H4 (cell line): ENCODE data around the gene BET1L. TPM values are rescaled to one million over a fixed set of nuclear protein-coding genes. Genes with fewer than 3 reads are reported as not detected.
A peak's percentile ranks its signal among the peaks of the same experiment; 100 is the strongest.
"Not testable (repeated sequence)": the region's sequence is repeated elsewhere in the genome, so short reads cannot be mapped to it uniquely, and the experiment has no call there.

ENCODE experiments used
- DNase-seq: peaks from one replicate; pipeline ENCODE4 v3.0.0-alpha.2; 2015; ENCODE audit warnings: low spot score
- total RNA-seq: library from RNA; depleted of rRNA; stranded (reverse); fragments of >200 nt; shearing (Covaris generic); gene quantifications from 2 replicates; pipeline ENCODE4 v1.2.3, GENCODE V29; 2014

The BET1L gene
- total RNA-seq, 1 experiment from 2014 or later, result 30.7 TPM

GRCh38 chr11:227824-228379 is 20.7 kb upstream of the BET1L start:
- DNase-seq, result no peak

GRCh38 chr11:225734-226453 is 18.7 kb upstream of the BET1L start:
- peak; percentile 68 for DNase-seq

- no peak for DNase-seq
These were observed 17.2 kb upstream of the BET1L start for GRCh38 chr11:224424-224823.

GRCh38 chr11:223884-224283 is 16.7 kb upstream of the BET1L start:
- DNase-seq, result no peak

GRCh38 chr11:223026-223789 is 16.0 kb upstream of the BET1L start:
- no peak for DNase-seq

GRCh38 chr11:221998-222789 is 15.0 kb upstream of the BET1L start:
- DNase-seq, result no peak

GRCh38 chr11:221539-221938 is 14.3 kb upstream of the BET1L start:
- DNase-seq, result no peak

GRCh38 chr11:220641-221215 is 13.5 kb upstream of the BET1L start:
- DNase-seq, result not testable (repeated sequence)

GRCh38 chr11:218815-219593 is 11.8 kb upstream of the BET1L start:
- DNase-seq, result no peak

- DNase-seq, result no peak
These were observed 10.5 kb upstream of the BET1L start for GRCh38 chr11:217704-218103.

- no peak for DNase-seq
These were observed 9.1 kb upstream of the BET1L start for GRCh38 chr11:216081-216974.

GRCh38 chr11:215581-216037 is 8.4 kb upstream of the BET1L start:
- no peak for DNase-seq

- no peak for DNase-seq
These were observed 6.9 kb upstream of the BET1L start for GRCh38 chr11:214083-214482.

- DNase-seq, result no peak
These were observed 5.9 kb upstream of the BET1L start for GRCh38 chr11:213111-213510.

- no peak for DNase-seq
These were observed 5.2 kb upstream of the BET1L start for GRCh38 chr11:212150-213100.

- no peak for DNase-seq
These were observed 4.5 kb upstream of the BET1L start for GRCh38 chr11:211741-212140.

- no peak for DNase-seq
These were observed 4.1 kb upstream of the BET1L start for GRCh38 chr11:211295-211694.

GRCh38 chr11:210803-211180 is 3.6 kb upstream of the BET1L start:
- no peak for DNase-seq
